ENCODE measurements around the gene CDC42SE2. TPM values are rescaled to one million over a fixed set of nuclear protein-coding genes. Genes with fewer than 3 reads are reported as not detected.
"Not testable (repeated sequence)": the region's sequence is repeated elsewhere in the genome, so short reads cannot be mapped to it uniquely, and the experiment has no call there.

CDC42SE2 gene
- polyA plus RNA-seq, 1 experiment, result 6.7 TPM

DNA sequence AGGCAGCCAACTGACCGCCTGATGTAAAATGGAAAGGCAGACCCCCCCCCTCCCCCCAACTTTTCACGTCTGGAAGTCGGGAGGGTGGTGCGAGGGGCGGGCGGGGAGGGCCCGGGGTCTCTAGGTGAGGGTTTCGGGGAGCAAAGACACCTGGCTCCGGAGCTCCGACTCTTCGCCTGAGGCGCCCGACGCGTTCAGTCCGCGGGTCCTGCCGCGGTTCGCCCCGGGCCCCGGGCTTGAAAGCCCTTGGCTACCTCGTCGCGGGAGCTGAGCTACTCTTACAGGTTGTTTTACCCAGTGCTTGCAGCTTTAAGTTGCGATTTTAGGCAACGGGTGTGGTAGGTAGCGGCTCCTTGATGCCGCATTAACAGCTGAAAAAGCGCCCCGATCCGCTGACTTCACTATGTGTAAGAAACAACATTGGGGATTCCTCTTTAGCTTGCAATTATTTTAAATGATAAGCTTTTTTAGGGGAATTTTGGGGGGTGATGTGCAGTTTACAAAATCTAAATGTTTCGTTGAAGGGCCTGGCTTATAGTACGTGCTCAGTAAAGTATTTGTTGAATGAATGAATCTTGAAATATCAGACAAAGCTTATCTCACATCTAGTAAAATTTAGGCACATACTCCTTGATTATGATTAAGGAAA is 722 bp downstream of the CDC42SE2 start:
- Histone ChIP-seq H3K27me3 (ENCODE audit: control insufficient read depth, insufficient read depth, low read length) (no peaks in the 10 kb centered on the region), H3K4me3 (ENCODE audit: low read depth, low read length) (peak overlapping the region; percentile 81), H3K36me3 (ENCODE audit: control insufficient read depth, insufficient read depth, low read length) (no peaks in the 10 kb centered on the region)
- TF ChIP-seq CTCF (IDR thresholded peaks at IDR 0.05; ENCODE audit: insufficient read depth, low read depth, low read length), result no peak
- ChIA-PET POLR2A (interaction anchor here (0.7 kb wide), 1 partner anchor 11 kb away, joined by 3 read pairs; no protein-coding TSS in a partner anchor), CTCF (interaction anchor here (0.9 to 1.5 kb wide), 4 partner anchors 16 to 117 kb away, joined by 3 to 5 read pairs (median 4); no protein-coding TSS in a partner anchor)
- DNase-seq (ENCODE audit: low read depth), result no peak

DNA sequence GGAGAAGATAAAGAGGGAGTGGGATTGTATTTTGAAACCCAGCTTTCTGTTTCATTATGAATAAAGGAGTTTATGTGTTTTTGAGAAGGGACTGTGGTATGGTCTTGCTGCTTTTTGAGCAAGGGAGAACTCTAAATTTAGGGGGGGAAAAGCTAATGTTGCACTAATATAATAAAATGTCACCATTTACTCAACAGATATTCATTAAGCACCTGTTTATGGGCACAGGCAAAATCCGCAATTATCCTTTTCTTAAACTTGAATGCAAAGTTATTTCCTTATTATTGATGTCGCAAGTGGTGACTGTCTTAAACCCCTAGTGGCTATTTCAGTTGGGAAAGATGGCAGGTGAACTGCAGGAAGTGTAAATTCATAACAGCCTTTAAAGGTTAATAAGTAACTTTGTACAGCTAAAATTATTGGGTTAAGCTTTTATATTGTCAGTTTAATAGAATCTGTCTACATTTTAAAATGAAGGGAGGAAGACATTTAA is 1.5 kb downstream of the CDC42SE2 start:
- no peak for DNase-seq (ENCODE audit: low read depth)
- POLR2A ChIA-PET, result no interaction called here
- CTCF ChIA-PET, result interaction anchor here (1.4 to 1.5 kb wide), 2 partner anchors 15 to 105 kb away, joined by 3 to 5 read pairs; no protein-coding TSS in a partner anchor

GRCh38 chr5:131266370-131267060 is 2.7 kb downstream of the CDC42SE2 start:
- DNase-seq (ENCODE audit: low read depth), result no peak
- POLR2A ChIA-PET, result no interaction called here
- CTCF ChIA-PET, result interaction anchor here (0.6 kb wide), 2 partner anchors 116 to 297 kb away, joined by 3 read pairs; no protein-coding TSS in a partner anchor

More for the DNA sequence above, 1.5 kb downstream of the CDC42SE2 start:
- Histone ChIP-seq H3K27me3 (ENCODE audit: control insufficient read depth, insufficient read depth, low read length) (no peaks in the 10 kb centered on the region), H3K36me3 (ENCODE audit: control insufficient read depth, insufficient read depth, low read length) (no peaks in the 10 kb centered on the region), H3K4me3 (ENCODE audit: low read depth, low read length) (peak overlapping the region; percentile 81)
- peak; percentile 47 for TF ChIP-seq CTCF (IDR thresholded peaks at IDR 0.05; ENCODE audit: insufficient read depth, low read depth, low read length)

DNA sequence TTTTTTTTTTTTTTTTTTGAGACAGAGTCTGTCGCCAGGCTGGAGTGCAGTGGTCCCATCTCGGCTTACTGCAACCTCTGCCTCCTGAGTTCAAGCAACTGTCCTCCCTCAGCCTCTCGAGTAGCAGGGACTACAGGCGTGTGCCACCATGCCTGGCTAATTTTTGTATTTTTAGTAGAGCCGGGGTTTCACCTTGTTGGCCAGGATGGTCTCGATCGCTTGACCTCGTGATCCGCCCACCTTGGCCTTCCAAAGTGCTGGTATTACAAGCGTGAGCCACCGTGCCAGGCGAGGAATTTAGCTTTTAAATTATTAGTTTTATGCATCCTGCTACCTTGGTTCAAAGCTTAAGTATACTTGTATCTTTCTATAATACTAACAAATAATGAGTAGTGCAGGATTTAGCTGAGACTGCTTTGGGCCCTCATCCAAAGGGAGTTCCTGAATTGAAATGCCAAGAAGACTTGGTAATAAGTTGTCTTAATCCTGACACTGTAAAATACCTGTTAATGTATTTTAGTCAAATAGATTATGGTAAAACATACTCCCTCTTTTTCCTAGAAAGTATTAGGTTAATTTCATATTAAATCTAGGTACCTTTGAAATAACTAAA is 5.0 kb downstream of the CDC42SE2 start:
- DNase-seq (ENCODE audit: low read depth), result no peak
- Histone ChIP-seq H3K27me3 (ENCODE audit: control insufficient read depth, insufficient read depth, low read length) (no peaks in the 10 kb centered on the region), H3K36me3 (ENCODE audit: control insufficient read depth, insufficient read depth, low read length) (no peaks in the 10 kb centered on the region), H3K4me3 (ENCODE audit: low read depth, low read length) (no peak overlapping the region)
- POLR2A ChIA-PET, result interaction anchor here (0.5 kb wide), 1 partner anchor 9 kb away, joined by 4 read pairs; no protein-coding TSS in a partner anchor
- CTCF ChIA-PET, result no interaction called here
- no peak for TF ChIP-seq CTCF (IDR thresholded peaks at IDR 0.05; ENCODE audit: insufficient read depth, low read depth, low read length)

More at GRCh38 chr5:131266370-131267060, 2.7 kb downstream of the CDC42SE2 start:
- H3K36me3 ChIP-seq (ENCODE audit: control insufficient read depth, insufficient read depth, low read length), result no peaks in the 10 kb centered on the region
- no peak for TF ChIP-seq CTCF (IDR thresholded peaks at IDR 0.05; ENCODE audit: insufficient read depth, low read depth, low read length)
- no peaks in the 10 kb centered on the region for H3K27me3 ChIP-seq (ENCODE audit: control insufficient read depth, insufficient read depth, low read length)
- no peak overlapping the region for H3K4me3 ChIP-seq (ENCODE audit: low read depth, low read length)

DNA sequence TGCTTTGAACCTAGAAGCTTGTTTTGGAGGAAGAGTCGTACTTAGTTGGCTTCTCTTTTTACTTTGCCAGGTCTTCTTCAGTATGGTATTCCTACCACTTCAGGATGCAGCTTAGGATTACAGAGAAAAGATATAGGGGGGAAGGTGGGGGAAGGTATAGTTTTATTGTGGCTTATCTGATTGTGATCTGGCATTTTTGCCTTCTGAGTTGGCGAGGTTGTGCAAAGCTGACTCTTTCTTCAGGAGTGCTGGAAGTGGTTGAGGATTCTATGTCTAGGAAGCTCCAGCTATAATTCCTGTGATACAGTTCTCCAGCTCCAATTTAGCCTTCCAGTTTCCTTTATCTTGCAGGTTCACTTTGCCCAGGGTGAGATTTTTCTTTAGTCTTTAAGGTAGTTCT is 7.0 kb downstream of the CDC42SE2 start:
- H3K27me3 ChIP-seq (ENCODE audit: control insufficient read depth, insufficient read depth, low read length), result no peaks in the 10 kb centered on the region
- POLR2A ChIA-PET, result interaction anchor here (0.6 kb wide), 1 partner anchor 10 kb away, joined by 3 read pairs; no protein-coding TSS in a partner anchor
- no peak for DNase-seq (ENCODE audit: low read depth)
- CTCF ChIA-PET, result interaction anchor here (0.5 to 1.0 kb wide), 2 partner anchors 9 to 159 kb away, joined by 4 read pairs; no protein-coding TSS in a partner anchor
- H3K36me3 ChIP-seq (ENCODE audit: control insufficient read depth, insufficient read depth, low read length), result no peaks in the 10 kb centered on the region
- no peak overlapping the region for H3K4me3 ChIP-seq (ENCODE audit: low read depth, low read length)
- no peak for TF ChIP-seq CTCF (IDR thresholded peaks at IDR 0.05; ENCODE audit: insufficient read depth, low read depth, low read length)

DNA sequence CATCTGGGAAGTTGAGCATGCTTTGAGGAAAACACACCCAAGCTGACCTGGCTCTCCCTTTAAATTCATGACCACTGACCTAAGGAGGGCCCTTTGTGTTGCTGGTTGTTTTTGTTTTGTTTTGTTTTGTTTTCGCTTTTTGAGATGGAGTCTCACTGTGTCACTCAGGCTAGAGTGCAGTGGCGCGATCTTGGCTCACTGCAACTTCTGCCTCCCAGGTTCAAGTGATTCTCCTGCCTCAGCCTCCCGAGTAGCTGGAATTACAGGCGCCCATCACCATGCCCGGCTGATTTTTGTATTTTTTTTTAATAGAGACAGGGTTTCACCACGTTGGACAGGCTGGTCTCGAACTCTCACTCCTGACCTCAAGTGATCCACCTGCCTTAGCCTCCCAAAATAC is 8.0 kb downstream of the CDC42SE2 start:
- POLR2A ChIA-PET; CTCF ChIA-PET; H3K36me3 ChIP-seq (ENCODE audit: control insufficient read depth, insufficient read depth, low read length); H3K27me3 ChIP-seq (ENCODE audit: control insufficient read depth, insufficient read depth, low read length); H3K4me3 ChIP-seq (ENCODE audit: low read depth, low read length); DNase-seq (ENCODE audit: low read depth): not testable (repeated sequence)

Data from BJ (cell line).